ENCODE results near the gene SFT2D2.

Gene SFT2D2

GRCh38 chr1:168210312-168210711 is 15.5 kb upstream of the SFT2D2 start:
- TF ChIP-seq CTCF (IDR thresholded peaks at IDR 0.05; ENCODE audit: insufficient read depth, low read depth, low read length, missing control alignments), result no peak
- no peak for DNase-seq (ENCODE audit: low read depth)
- no peak overlapping the region for H3K4me3 ChIP-seq (ENCODE audit: low read depth, low read length)

- no peak for TF ChIP-seq CTCF (IDR thresholded peaks at IDR 0.05; ENCODE audit: insufficient read depth, low read depth, low read length, missing control alignments)
- no peak overlapping the region for H3K4me3 ChIP-seq (ENCODE audit: low read depth, low read length)
- DNase-seq (ENCODE audit: low read depth), result no peak
Observed at GRCh38 chr1:168213349-168213748, 12.5 kb upstream of the SFT2D2 start.

- no peak overlapping the region for H3K4me3 ChIP-seq (ENCODE audit: low read depth, low read length)
- no peak for TF ChIP-seq CTCF (IDR thresholded peaks at IDR 0.05; ENCODE audit: insufficient read depth, low read depth, low read length, missing control alignments)
- no peak for DNase-seq (ENCODE audit: low read depth)
Observed at GRCh38 chr1:168216171-168216570, 9.6 kb upstream of the SFT2D2 start.

GRCh38 chr1:168217664-168218063 is 8.1 kb upstream of the SFT2D2 start:
- no peak overlapping the region for H3K4me3 ChIP-seq (ENCODE audit: low read depth, low read length)
- no peak for TF ChIP-seq CTCF (IDR thresholded peaks at IDR 0.05; ENCODE audit: insufficient read depth, low read depth, low read length, missing control alignments)
- DNase-seq (ENCODE audit: low read depth), result no peak

GRCh38 chr1:168218658-168219057 is 7.1 kb upstream of the SFT2D2 start:
- DNase-seq (ENCODE audit: low read depth), result no peak
- TF ChIP-seq CTCF (IDR thresholded peaks at IDR 0.05; ENCODE audit: insufficient read depth, low read depth, low read length, missing control alignments), result no peak
- no peak overlapping the region for H3K4me3 ChIP-seq (ENCODE audit: low read depth, low read length)

GRCh38 chr1:168220470-168220871 is 5.3 kb upstream of the SFT2D2 start:
- H3K4me3 ChIP-seq (ENCODE audit: low read depth, low read length), result no peak overlapping the region
- DNase-seq (ENCODE audit: low read depth), result no peak
- no peak for TF ChIP-seq CTCF (IDR thresholded peaks at IDR 0.05; ENCODE audit: insufficient read depth, low read depth, low read length, missing control alignments)

GRCh38 chr1:168221275-168221674 is 4.5 kb upstream of the SFT2D2 start:
- no peak for TF ChIP-seq CTCF (IDR thresholded peaks at IDR 0.05; ENCODE audit: insufficient read depth, low read depth, low read length, missing control alignments)
- H3K4me3 ChIP-seq (ENCODE audit: low read depth, low read length), result no peak overlapping the region
- DNase-seq (ENCODE audit: low read depth), result no peak
